MM.1S (cell line): ENCODE data around the gene TRIM58.

Experiments
- CTCF ChIP-seq: fragments of 300-600 bp; sonication (generic); IDR thresholded peaks from 2 replicates; pipeline ENCODE4 v1.5.1; 2016; ENCODE audit warnings: antibody characterized with exemption, low read length, mixed read lengths
- EZH2 ChIP-seq: fragments of 300-600 bp; sonication (generic); optimal IDR thresholded peaks from 2 replicates; pipeline ENCODE3; 2017; ENCODE audit warnings: low read depth, mild to moderate bottlenecking, antibody characterized with exemption, low read length, mixed read lengths
- EZH2phosphoT487 ChIP-seq: fragments of 300-600 bp; sonication (generic); IDR thresholded peaks from 2 replicates; pipeline ENCODE4 v1.6.1; 2018; ENCODE audit warnings: antibody characterized with exemption, low read length

GRCh38 chr1:247845693-247846017 is 11.3 kb upstream of the TRIM58 start:
- TF ChIP-seq EZH2 (no peak), CTCF (no peak), EZH2phosphoT487 (no peak)
